GM19025 (cell line): ENCODE data around the gene PRCD.
"Not testable (repeated sequence)": the region's sequence is repeated elsewhere in the genome, so short reads cannot be mapped to it uniquely, and the experiment has no call there.

Experiments used
- ATAC-seq: cut with Tn5 transposase; IDR thresholded peaks from one replicate; pipeline ENCODE4 v1.9.1; 2021; ENCODE audit warnings: mild to moderate bottlenecking, low read depth, moderate library complexity; ENCODE audit not compliant: unreplicated experiment

The PRCD gene

DNA sequence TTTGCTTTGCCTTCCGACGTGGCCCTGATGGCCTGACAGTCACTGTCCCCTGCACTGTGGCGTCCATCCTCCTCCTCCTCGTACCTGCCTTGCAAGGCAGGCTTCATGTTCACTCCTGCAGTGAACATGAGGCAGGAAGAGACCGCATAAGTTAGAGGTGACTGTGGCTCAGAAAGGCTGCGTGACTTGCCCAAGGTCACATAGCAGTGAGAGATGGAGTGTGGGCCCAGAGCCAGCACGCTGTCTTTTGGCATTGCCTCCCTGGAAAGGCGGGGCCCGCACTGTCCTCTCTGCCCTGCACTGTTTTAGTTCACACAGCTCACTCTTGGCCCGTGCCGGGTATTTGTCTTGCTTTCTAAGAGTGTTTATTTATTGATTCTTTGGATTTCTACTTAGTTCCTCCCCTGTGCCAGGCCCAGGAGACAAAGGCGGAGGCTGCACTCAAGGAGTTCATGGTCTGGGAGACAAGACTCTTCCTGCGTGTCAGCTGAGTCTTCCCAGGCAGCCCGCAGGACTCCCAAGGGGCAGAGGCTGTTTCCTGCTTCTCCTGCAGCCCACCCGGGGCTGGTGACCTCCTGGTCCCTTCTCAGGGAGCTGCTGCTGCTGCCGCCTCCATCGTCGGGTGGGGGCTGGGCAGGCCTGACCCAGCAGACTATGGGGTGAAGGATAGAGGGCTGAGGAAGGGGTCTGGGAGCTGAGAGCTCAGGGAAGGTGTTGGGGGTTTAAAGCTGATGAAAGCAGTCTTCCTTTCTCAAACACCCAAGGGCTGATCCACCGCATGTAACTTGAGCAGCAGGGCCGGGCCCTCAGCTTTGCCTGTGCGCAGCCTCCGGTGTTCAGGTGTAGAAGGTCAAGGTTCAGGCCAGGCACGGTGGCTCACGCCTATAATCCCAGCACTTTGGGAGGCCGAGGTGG, 15.0 kb upstream of the PRCD start:
- ATAC-seq: no peak

DNA sequence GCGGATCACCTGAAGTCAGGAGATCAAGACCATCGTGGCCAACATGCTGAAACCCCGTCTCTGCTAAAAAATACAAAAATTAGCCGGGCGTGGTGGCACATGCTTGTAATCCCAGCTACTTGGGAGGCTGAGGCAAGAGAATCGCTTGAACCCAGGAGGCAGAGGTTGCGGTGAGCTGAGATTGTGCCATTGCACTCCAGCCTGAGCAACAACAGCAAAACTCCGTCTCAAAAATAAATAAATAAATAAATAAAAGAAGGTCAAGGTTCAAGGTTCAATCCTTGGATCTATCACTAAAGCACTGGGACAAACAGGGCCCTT, 14.4 kb upstream of the PRCD start:
- ATAC-seq: not testable (repeated sequence)

DNA sequence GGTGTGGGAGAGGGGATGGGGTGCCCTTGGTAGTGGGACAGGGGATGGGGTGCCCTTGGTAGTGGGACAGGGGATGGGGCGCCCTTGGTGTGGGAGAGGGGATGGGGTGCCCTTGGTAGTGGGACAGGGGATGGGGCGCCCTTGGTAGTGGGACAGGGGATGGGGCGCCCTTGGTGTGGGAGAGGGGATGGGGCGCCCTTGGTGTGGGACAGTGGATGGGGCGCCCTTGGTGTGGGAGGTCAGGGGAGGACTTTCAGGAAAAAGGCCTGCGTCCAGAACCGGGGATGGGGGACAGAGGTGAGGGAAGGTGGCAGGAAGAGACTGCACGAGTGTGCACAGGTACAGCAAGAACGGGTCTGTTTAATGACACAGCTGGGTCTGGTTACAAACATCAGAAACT, 12.8 kb upstream of the PRCD start:
- ATAC-seq: not testable (repeated sequence)

DNA sequence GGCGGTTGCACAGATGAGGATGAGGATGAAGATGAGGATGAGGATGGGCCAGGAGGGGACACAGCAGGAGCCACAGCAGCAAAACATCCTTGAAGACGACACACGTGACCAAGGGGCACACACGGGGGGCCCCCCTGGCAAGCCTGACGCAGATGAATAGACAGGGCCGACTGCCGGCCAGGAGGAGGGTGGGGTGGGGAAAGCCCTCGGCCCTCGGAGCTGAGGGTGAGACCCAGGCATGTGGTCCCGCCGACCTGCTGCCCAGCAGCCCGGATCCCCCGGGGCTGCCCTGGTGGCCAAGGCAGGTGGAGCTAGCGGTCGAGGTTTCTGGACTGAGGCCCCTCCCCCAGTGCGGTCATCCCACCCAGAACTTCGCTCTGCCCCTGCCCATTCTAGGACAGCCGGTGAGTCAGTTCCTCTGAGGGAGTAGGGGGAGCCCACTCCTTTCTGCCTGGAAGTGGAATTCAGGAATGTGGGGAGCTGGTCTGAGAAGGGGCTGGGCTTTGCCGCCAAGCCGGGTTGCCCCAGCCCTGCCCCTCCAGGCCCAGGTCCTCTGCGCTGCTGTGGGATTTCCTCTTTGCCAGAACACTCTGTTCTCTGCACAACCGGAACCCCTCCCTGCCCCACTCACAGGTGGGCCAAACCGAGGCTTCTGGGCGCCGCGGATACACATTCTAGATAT, 12.3 kb upstream of the PRCD start:
- no peak for ATAC-seq

DNA sequence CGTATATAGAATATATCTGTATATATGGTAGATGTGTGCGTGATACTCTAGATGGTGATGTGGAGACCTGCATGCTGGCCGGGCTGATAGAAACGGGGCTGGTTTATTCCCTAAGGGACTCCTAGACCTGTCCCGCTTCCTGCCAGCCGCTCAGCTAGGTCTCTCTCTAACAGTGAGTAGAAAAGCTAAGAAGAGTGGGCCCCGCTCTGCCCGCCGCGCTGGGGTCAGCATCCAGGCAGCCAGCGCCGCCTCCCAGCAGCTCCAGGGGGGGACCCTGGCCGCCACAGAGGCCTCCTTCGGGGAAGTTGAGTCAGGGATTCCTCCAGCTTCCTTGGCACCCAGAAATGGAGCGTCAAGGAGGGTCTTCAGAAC, 11.7 kb upstream of the PRCD start:
- no peak for ATAC-seq

DNA sequence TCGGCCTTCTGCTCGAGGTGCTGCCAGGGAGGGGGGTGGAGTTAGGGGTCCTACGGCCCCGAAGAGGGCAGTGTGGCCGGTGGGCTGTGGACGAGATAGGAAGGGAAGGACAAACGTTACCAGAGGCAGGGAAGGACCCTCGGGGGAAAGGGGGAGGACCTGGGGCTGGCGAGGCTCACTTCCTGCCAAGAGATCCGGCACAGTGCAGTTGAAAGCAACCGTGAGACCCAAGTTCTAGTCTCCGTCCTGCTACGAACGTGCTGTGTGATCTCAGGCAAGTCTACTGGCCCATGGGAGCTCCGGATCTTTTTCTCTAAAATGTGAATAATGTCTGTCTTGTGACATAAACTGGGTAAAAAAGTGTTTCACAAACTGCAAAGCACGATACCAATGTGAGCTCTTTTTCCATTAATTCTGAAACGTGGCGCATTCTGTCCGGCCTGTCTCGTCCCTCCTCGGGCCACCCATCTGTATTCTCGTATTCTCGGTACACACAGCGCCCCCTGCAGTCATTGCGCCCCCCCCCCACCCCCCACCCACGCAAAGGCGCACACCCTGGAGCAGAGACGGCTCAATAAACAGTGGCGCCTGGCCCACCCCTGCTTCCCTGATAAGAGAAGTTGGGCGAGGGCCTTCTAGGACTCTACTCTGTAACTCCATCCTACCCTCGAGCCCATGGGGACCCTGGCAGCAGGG, 11.2 kb upstream of the PRCD start:
- ATAC-seq: no peak

DNA sequence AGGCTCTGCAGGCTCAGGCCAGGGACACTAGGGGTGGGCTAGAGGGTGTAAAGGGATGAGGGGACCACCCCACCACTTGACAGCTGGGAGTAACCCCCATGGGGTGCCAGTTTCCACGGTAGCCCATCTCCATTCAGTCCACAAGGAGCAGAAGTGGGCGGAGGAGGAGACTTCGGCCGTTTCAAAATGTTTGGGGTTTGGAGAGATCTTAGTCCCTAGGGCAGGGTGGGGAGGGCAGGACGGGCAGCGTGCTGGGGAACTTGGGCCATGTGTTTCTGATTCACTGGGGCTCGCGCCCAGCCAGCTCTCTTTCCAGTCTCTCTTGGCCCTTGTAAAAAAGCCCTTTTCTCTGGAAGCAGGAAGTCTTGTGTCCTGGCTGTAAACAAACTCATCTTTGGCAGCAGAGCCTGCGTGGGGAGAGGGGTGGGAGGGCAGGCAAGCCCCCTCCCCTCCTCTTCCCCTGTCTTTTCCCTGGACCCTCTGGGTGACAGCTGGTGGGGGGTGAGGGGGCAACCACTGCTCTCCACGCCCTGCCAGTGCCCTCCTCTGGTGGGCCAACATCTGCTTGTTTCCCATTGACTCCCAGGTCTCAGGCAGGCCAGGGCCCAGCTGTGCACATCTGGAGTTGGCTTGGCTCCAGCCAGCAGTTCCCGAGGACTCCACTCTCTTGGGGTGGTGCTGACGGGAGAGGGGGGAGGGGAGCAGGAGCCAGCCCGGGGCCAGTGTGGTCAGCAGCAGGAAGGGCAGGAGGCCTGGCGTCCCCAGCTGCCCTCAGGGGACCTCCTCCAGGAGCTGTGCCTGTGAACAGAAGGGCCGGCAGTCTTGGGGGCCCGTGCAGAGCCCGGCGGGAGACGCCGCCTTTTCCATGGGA, 10.4 kb upstream of the PRCD start:
- ATAC-seq: no peak

DNA sequence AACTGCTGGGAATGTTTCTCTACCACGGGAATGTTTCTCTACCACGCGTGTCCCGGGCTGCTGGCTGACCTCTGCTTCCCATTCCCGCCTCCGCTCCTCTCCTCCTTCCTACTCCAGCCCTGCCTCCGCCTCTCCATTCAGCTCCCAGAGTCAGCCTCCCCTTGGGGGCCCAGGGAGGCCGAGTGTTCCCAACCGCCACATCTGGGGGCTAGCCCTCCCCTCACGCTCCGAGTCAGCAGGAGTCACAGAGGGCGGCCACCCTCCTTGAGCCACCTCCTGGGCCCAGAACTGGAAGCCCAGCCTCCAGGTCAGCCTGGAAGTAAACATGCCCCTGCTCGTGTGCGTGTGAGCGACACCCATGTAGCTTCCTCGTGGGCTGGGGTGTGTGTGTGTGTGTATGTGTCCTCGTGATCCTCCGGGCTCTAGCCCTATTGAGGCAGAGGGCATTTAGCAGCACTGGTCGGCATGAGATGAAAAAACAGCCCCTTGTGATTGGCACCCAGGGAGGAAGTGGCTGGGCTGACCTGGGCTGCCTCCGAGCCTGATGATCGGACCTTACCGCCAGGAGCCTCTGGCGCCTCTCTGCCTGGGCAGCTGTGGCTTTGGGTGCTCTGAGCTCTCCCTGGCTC, 9.6 kb upstream of the PRCD start:
- no peak for ATAC-seq

DNA sequence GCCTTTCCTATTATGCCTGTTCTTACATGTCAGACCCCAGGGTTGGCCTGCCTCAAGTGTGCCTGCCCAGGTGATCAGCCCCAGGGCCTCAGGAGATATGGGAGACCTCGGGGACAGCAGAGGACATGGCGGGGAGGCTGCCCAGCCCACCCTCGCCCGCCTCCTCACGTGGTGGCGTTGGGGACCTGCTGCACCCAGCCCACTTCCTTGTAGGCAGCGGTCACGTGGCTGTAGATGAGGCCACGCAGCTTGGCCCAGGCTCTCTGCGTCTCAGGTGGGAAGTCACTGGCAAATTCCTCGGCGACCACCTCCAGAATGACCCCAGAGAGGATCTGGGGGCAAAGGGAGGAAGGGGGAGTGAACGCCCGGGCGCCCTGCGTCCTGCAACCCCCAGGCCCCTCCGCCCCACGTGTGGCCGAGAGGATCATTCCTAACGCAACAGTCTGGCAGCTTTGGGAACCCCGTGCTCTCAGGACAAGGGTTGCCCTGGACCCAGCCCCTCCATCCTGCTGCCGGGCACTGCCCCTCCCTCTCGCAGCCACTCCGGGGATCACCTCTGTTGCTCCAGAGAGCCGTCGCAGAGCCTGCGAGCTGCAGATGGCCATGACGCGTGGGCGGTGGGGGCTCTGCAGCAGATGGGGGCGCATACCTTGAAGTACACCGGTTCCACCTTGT, 8.9 kb upstream of the PRCD start:
- ATAC-seq: no peak

DNA sequence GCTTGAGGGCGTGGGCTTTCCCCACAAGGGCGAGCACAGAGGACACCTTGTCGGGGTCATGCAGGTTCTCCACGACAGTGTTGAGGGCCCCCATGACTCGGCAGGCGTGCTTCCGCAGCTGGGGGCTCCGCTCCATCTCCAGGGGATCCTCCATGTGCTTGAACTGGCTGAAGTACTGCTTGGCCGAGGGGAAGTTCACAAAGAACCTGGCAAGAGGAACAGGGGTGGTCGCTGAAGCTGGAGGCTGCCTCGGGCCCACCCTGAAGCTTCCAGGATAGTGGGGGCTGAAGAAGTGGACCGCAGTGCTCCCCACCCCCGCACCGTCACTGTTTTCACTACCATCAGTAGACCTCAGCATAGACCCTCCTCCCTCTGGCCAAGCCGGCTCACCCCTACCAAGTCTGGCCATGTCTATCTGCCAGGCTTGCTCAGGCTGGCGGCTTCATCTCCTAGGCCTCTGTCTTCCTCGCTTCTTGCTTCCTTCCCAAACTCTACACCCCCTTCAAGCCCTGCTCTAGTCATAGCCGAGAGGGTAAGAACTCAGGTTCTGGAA, 8.3 kb upstream of the PRCD start:
- no peak for ATAC-seq

DNA sequence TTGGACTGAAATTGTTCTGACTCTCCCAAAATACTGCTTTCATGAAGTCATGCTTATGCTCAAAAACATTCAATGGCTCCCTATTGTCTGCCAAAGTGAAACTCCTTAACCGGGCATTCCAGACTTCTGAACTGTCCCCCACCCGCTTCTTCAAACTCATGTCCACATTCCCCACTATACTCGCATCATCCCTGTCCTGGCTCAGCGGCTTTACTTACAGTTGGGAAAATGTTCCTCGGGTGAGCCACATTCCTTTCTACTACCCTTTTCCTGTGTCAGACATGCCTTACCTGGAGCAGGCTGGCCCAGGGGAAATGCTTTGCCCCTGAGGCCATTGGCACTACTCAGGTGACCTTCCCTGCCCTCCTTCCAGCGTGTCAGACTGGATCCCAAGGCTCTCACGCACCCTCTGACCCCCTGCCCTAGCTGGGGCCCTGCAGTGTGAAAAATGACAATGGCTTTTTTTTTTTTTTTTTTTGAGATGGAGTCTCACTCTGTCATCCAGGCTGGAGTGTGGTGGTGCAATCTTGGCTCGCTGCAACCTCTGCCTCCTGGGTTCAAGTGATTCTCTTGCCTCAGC, 7.7 kb upstream of the PRCD start:
- no peak for ATAC-seq

DNA sequence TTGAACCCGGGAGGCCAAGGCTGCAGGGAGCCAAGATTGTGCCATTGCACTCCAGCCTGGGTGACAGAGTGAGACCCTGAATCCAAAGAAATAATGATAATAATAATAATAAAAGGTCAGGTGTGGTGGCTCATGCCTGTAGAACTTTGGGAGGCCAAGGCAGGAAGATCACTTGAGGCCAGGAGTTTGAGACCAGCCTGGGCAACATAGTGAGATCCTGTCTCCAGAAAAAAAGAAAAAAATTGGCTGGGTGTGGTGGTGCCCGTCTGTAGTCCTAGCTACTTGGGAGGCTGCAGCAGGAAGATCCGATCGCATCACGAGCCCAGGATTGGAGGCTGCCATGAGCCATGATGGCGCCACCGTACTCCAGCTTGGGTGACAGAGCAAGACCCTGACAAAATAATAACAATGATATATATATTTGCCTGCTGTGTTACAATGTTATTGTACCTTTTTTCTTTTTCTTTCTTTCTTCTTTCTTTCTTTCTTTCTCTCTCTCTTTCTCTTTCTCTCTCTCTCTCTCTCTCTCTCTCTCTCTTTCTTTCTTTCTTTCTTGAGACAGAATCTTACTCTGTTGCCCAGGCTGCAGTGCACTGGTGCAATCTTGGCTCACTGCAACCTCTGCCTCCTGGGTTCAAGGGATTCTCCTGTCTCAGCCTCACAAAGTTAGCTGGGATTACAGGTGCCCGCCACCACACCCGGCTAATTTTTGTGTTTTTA, 6.0 kb upstream of the PRCD start:
- ATAC-seq: not testable (repeated sequence)

DNA sequence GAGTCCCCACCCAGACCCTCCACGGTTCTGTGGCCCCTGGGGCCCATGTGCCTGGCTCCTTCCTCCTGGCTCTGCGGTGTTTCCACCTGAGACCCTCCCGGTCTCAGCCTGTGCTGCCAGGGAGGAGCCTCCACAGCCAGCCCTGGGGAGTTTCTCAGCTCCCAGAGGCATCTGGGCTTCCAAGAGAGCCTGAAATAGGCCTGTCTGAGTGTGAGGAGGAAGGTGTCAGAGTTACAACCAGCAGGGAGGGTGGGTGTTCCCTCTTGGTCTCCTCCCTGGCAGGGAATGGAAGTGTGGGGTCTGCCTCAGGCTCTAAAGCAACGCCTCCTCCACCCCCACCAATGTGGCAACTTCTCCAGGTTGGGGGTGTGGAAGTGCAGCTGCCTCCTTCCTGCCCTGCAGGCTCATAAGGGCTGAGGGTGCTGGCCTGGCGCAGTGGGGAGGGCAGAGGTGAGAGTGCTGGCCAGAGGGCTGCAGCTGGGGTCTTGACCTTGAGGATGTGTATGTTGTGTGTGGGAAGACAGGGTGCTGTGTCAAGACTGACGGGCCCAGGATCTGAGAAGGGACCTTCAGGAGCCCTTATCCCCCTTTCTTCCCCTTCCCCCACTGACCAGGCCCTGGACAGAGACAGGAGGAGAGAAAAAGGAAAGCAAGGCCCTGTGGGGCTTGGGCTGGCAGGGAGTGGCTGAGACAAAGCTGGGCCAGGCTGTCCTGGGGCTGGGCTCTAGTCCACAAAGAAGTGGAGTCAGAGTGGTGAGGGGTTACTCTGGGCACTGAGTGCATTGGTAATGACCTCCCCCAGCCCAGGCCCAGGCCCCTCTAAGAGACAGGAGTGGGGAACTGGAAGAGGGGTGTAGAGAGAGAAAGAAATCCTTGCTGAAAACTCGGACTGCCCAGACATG, 4.8 kb upstream of the PRCD start:
- ATAC-seq: no peak

DNA sequence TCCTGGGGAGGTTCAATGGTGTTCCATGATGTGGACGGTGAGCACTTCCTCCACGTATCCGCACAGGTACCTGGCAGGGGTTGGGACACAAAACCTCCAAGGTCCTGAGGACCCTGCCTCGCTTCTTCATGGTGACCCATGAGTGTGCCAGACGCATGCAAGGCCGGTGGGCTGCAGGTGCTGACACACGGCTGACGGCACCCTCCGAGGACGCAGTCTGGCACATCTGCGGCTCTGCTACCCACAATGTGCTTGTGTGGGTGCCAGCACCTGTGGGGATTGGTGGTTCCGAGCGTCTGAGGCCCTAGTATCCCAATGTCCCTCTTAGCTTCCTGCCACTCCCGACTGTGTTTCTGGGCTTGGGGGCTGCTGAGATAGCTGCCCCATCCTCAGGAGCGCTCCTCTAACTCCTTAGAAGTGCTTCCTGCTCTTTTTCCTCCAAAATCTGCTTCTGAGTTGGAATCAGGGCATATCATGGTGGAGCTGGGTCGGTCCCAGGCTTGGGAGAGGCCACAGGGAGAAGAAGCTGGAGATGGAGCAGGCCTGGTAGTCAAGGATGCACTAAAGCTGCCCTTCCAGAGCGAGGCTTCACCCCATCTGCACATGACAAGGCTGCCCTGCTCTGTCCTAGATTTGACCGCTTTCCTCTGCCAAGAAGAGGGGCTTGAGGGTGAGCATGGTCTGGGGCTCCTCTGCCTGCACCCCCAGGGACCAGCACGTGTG, 3.9 kb upstream of the PRCD start:
- no peak for ATAC-seq

DNA sequence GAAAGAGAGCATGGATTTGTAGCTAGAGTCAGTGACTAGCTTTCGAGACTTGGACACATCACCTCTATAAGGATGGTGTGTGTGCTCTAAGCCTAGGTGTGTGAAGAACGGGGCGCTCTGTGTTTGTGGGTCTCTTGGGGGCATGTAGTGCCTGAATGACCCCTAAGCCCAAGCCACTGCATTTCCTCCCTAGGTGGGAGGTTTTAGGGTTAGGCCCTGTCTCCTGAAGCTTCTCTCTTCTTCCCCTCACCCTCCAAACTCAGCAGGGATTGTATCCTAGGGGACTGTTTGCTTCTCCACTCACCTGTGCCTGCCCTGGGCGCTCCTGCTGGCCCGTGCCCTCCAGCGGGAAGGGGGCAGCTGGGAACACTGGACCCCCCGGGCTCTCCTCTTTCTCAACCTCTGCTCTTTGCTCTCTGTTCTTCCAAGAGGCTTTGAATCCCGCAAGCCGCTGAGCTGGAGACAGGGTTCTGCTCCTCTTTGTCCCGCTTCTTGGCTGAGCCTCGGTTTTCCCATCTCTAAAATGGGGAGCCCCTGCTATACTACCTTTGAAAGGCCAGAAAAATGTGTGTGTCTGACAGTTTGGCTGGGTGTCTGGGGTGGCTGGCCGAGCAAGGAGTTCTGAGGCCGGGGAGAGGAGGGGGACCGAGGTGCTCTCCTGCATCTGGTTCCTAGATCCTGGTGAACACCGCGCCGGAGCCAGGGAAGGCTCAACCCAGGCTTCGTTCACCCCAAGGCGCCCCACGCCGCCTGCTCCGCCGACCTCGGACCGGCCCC, 3.1 kb upstream of the PRCD start:
- no peak for ATAC-seq

DNA sequence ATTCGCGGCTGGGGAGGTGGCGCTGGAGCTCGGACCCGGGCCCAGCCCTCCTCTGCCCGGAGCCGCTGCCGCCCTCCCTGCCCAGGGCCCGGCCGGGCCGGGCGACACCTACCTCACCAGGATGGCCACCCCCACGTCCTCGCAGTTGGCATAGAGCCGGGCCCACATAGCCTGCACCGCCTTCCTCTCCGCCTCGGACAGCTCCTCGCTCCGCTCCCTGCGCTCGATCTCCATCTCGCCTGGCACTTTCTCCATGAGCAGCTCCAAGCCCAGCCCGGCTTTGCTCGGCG, 2.6 kb upstream of the PRCD start:
- no peak for ATAC-seq
